ENCODE measurements around the gene FHOD3.

FHOD3 gene

DNA sequence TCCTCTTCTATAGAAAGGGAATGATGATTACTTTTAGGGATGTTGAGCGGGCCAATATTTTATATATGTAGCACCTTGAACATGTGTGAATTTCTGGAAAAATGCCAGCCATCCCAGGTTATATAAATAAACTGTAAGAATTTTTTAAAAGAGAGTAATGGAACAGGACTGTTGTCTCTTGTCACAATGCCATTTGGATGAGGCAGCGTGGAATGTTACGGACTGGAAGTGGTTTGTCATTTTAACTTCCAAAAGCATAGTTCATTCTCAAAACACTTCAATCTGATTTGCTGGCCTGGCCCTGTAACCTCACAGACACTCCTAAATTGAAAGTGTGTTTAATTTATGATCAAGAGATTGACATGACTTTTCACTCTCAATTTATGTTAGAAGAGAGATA is 460.5 kb downstream of the FHOD3 start:
- H3K4me2 ChIP-seq (ENCODE audit: low read depth, low read length) = no peak overlapping the region

DNA sequence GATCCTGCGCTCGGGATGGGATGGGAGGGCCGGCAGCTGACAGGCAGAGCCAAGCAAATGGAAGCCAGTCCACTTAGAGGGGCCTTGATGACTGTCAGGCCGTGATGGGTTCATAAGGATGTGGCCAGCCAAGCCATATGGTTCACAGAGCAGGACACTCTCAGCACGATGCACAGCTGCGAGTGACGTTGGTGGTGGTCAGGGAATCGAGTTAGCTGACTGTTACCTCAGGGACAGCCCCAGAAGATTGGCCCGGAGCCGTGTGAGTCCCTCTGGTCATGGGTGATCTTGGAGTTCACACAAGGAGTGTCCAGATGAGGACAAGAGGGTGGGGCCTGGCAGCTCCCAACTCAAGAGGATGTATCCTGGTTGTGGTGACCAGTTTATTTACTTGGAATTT is 461.1 kb downstream of the FHOD3 start:
- H3K27me3 ChIP-seq (replicated peaks; ENCODE audit: insufficient read depth, low read length) = no peaks in the 10 kb centered on the region
- no peaks in the 10 kb centered on the region for H4K20me1 ChIP-seq (ENCODE audit: insufficient read depth, low read length)
- no peak for TF ChIP-seq EZH2 (optimal IDR thresholded peaks at IDR 0.05; ENCODE audit: low read depth, low read length)
- TF ChIP-seq, protein P1, sequence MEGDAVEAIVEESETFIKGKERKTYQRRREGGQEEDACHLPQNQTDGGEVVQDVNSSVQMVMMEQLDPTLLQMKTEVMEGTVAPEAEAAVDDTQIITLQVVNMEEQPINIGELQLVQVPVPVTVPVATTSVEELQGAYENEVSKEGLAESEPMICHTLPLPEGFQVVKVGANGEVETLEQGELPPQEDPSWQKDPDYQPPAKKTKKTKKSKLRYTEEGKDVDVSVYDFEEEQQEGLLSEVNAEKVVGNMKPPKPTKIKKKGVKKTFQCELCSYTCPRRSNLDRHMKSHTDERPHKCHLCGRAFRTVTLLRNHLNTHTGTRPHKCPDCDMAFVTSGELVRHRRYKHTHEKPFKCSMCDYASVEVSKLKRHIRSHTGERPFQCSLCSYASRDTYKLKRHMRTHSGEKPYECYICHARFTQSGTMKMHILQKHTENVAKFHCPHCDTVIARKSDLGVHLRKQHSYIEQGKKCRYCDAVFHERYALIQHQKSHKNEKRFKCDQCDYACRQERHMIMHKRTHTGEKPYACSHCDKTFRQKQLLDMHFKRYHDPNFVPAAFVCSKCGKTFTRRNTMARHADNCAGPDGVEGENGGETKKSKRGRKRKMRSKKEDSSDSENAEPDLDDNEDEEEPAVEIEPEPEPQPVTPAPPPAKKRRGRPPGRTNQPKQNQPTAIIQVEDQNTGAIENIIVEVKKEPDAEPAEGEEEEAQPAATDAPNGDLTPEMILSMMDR (IDR thresholded peaks at IDR 0.05; ENCODE audit: low read length) = no peak
- TF ChIP-seq EZH2phosphoT487 (IDR thresholded peaks at IDR 0.05; ENCODE audit: low read length) = no peak

More for the DNA sequence above, 460.5 kb downstream of the FHOD3 start:
- H3F3A ChIP-seq (ENCODE audit: insufficient read depth, low read length) = no peaks in the 10 kb centered on the region
- H3K9me2 ChIP-seq (replicated peaks; ENCODE audit: insufficient read depth, low read length) = no peaks in the 10 kb centered on the region
- H3K79me2 ChIP-seq (ENCODE audit: low read length) = no peaks in the 10 kb centered on the region
- H3K4me3 ChIP-seq (ENCODE audit: low read length) = no peak overlapping the region
- no peak overlapping the region for H2AFZ ChIP-seq (ENCODE audit: low read length)
- no peaks in the 10 kb centered on the region for H3K4me1 ChIP-seq (ENCODE audit: low read length)
- H3K27ac ChIP-seq (ENCODE audit: low read length) = no peak overlapping the region
- H3K9me3 ChIP-seq (replicated peaks; ENCODE audit: insufficient read depth, low read length) = no peaks in the 10 kb centered on the region
- no peaks in the 10 kb centered on the region for H3K36me3 ChIP-seq (replicated peaks; ENCODE audit: insufficient read depth, low read length)
- TF ChIP-seq, protein P1 (IDR thresholded peaks at IDR 0.05; ENCODE audit: low read length) = no peak
- TF ChIP-seq EZH2phosphoT487 (IDR thresholded peaks at IDR 0.05; ENCODE audit: low read length) (no peak), EZH2 (optimal IDR thresholded peaks at IDR 0.05; ENCODE audit: low read depth, low read length) (no peak)
- no peak overlapping the region for H3K9ac ChIP-seq (ENCODE audit: low read length)
- H4K20me1 ChIP-seq (ENCODE audit: insufficient read depth, low read length) = no peaks in the 10 kb centered on the region
- no peak for DNase-seq
- no peaks in the 10 kb centered on the region for H3K27me3 ChIP-seq (replicated peaks; ENCODE audit: insufficient read depth, low read length)

DNA sequence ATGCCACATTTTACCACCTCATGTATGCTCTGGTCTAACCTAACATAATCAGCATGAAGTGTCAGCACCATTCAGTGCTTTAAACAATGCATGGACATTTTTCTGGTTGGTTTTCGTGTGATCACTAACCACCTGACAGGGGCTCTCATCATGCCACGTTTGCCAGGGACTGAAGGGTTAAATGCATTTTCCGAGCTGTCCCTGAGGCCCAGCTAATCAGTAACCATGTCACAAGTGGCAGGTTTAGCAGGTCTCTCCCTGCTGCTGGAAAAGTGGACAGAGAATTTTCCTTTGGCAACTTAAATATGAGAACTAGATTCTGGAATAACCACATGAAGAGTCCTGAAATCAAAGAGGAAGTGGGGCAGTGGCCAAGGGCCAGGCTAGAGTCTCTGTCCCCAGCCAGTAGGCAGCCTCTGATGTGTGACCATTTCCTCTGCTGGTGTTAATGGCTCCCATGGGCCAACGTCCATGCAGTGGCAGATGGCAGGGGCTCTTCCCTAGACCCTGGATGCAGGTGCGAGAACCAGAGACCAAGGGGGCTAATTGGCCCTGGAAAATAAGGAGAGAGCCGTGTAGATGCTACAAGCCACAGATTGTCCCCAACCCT is 461.8 kb downstream of the FHOD3 start:
- Histone ChIP-seq H3K4me3 (ENCODE audit: low read length) (no peak overlapping the region), H4K20me1 (ENCODE audit: insufficient read depth, low read length) (no peaks in the 10 kb centered on the region), H3K79me2 (ENCODE audit: low read length) (no peaks in the 10 kb centered on the region), H3K4me1 (ENCODE audit: low read length) (no peaks in the 10 kb centered on the region), H3K9ac (ENCODE audit: low read length) (no peak overlapping the region), H3F3A (ENCODE audit: insufficient read depth, low read length) (no peaks in the 10 kb centered on the region), H3K4me2 (ENCODE audit: low read depth, low read length) (no peak overlapping the region), H3K27ac (ENCODE audit: low read length) (no peak overlapping the region), H3K9me3 (replicated peaks; ENCODE audit: insufficient read depth, low read length) (no peaks in the 10 kb centered on the region), H3K36me3 (replicated peaks; ENCODE audit: insufficient read depth, low read length) (no peaks in the 10 kb centered on the region), H2AFZ (ENCODE audit: low read length) (no peak overlapping the region), H3K9me2 (replicated peaks; ENCODE audit: insufficient read depth, low read length) (no peaks in the 10 kb centered on the region), H3K27me3 (replicated peaks; ENCODE audit: insufficient read depth, low read length) (no peaks in the 10 kb centered on the region)
- no peak for DNase-seq
- TF ChIP-seq EZH2phosphoT487 (IDR thresholded peaks at IDR 0.05; ENCODE audit: low read length) (no peak), EZH2 (optimal IDR thresholded peaks at IDR 0.05; ENCODE audit: low read depth, low read length) (no peak)
- TF ChIP-seq, protein P1 (IDR thresholded peaks at IDR 0.05; ENCODE audit: low read length) = no peak

More for the DNA sequence above, 461.1 kb downstream of the FHOD3 start:
- Histone ChIP-seq H2AFZ (ENCODE audit: low read length) (no peak overlapping the region), H3F3A (ENCODE audit: insufficient read depth, low read length) (no peaks in the 10 kb centered on the region), H3K4me1 (ENCODE audit: low read length) (no peaks in the 10 kb centered on the region), H3K4me2 (ENCODE audit: low read depth, low read length) (no peak overlapping the region), H3K4me3 (ENCODE audit: low read length) (no peak overlapping the region), H3K27ac (ENCODE audit: low read length) (no peak overlapping the region), H3K79me2 (ENCODE audit: low read length) (no peaks in the 10 kb centered on the region), H3K9me3 (replicated peaks; ENCODE audit: insufficient read depth, low read length) (no peaks in the 10 kb centered on the region), H3K9ac (ENCODE audit: low read length) (no peak overlapping the region), H3K9me2 (replicated peaks; ENCODE audit: insufficient read depth, low read length) (no peaks in the 10 kb centered on the region), H3K36me3 (replicated peaks; ENCODE audit: insufficient read depth, low read length) (no peaks in the 10 kb centered on the region)
- no peak for DNase-seq

Data from MM.1S (cell line).